DOHH2 (cell line): ENCODE results near the gene HNRNPAB.
A peak's percentile ranks its signal among the peaks of the same experiment; 100 is the strongest.

Experiments
- H3F3A ChIP-seq: fragments of 200-600 bp; sonication (generic), shearing (Covaris generic); 2 replicates; pipeline ENCODE4 v1.6.0; 2016; ENCODE audit warnings: antibody characterized with exemption, mild to moderate bottlenecking; ENCODE audit not compliant: control insufficient read depth, insufficient read depth
- H3K27ac ChIP-seq: fragments of 200-600 bp; sonication (generic); 2 replicates; pipeline ENCODE4 v1.5.1; 2014; ENCODE audit warnings: low read depth, mild to moderate bottlenecking, low read length, moderate library complexity
- H3K27me3 ChIP-seq: fragments of 200-600 bp; sonication (generic); 2 replicates; pipeline ENCODE4 v1.6.1; 2014; ENCODE audit warnings: mild to moderate bottlenecking, low read length, mixed read lengths; ENCODE audit not compliant: control insufficient read depth
- H3K36me3 ChIP-seq: fragments of 200-600 bp; sonication (generic); 2 replicates; pipeline ENCODE4 v1.6.1; 2014; ENCODE audit warnings: mild to moderate bottlenecking, low read length, moderate library complexity, mixed read lengths; ENCODE audit not compliant: control insufficient read depth
- H3K4me1 ChIP-seq: fragments of 200-600 bp; sonication (generic); 2 replicates; pipeline ENCODE4 v1.6.1; 2014; ENCODE audit warnings: mild to moderate bottlenecking, low read length, mixed read lengths; ENCODE audit not compliant: control insufficient read depth
- H3K4me2 ChIP-seq: fragments of 200-600 bp; sonication (generic); 2 replicates; pipeline ENCODE4 v1.6.0; 2014; ENCODE audit warnings: mild to moderate bottlenecking, low read length, moderate library complexity
- H3K4me3 ChIP-seq: fragments of 200-600 bp; sonication (generic); 2 replicates; pipeline ENCODE4 v1.5.1; 2014; ENCODE audit warnings: mild to moderate bottlenecking, low read length, mixed read lengths
- H3K79me2 ChIP-seq: fragments of 200-600 bp; sonication (generic); 2 replicates; pipeline ENCODE4 v1.6.1; 2014; ENCODE audit warnings: mild to moderate bottlenecking, low read length, mixed read lengths; ENCODE audit not compliant: control insufficient read depth
- H3K9me2 ChIP-seq: fragments of 200-600 bp; sonication (generic); replicated peaks from 2 replicates; pipeline ENCODE4 v1.6.1; 2014; ENCODE audit warnings: mild to moderate bottlenecking, low read length, mixed read lengths; ENCODE audit not compliant: control insufficient read depth
- H3K9me3 ChIP-seq: fragments of 200-600 bp; sonication (generic); 2 replicates; pipeline ENCODE4 v1.6.1; 2014; ENCODE audit warnings: antibody characterized with exemption, low read length, mixed read lengths; ENCODE audit not compliant: control insufficient read depth, insufficient read depth
- H4K20me1 ChIP-seq: fragments of 200-600 bp; sonication (generic); 2 replicates; pipeline ENCODE4 v1.6.0; 2014; ENCODE audit warnings: low read depth, mild to moderate bottlenecking, antibody characterized with exemption, low read length, moderate library complexity; ENCODE audit not compliant: control insufficient read depth, insufficient read depth
- EZH2phosphoT487 ChIP-seq: fragments of 200-600 bp; sonication (generic); IDR thresholded peaks from 2 replicates; pipeline ENCODE4 v1.6.1; 2017; ENCODE audit warnings: borderline replicate concordance, mild to moderate bottlenecking, antibody characterized with exemption, low read length, moderate library complexity, mixed read lengths
- TF ChIP-seq, protein P1 (sequence below): fragments of 200-600 bp; sonication (generic); IDR thresholded peaks from one replicate; pipeline ENCODE4 v1.5.1; 2014; ENCODE audit warnings: antibody characterized with exemption, mild to moderate bottlenecking, low read depth, low read length; ENCODE audit not compliant: poor library complexity, severe bottlenecking

Gene HNRNPAB

GRCh38 chr5:178177569-178177968 lies 26.8 kb upstream of the HNRNPAB start:
- Histone ChIP-seq H3K4me3 (no peak overlapping the region), H3K36me3 (no peaks in the 10 kb centered on the region), H3K27ac (no peak overlapping the region), H3K4me1 (peaks cover 13% of the 10 kb centered on the region), H3K4me2 (no peak overlapping the region), H4K20me1 (no peaks in the 10 kb centered on the region), H3K79me2 (no peaks in the 10 kb centered on the region), H3K9me2 (no peaks in the 10 kb centered on the region), H3K9me3 (no peaks in the 10 kb centered on the region), H3K27me3 (no peaks in the 10 kb centered on the region), H3F3A (0 out of 2 replicates have a peak, but pooled peaks cover 2% of the 10 kb centered on the region)
- TF ChIP-seq EZH2phosphoT487: no peak
- TF ChIP-seq, protein P1, sequence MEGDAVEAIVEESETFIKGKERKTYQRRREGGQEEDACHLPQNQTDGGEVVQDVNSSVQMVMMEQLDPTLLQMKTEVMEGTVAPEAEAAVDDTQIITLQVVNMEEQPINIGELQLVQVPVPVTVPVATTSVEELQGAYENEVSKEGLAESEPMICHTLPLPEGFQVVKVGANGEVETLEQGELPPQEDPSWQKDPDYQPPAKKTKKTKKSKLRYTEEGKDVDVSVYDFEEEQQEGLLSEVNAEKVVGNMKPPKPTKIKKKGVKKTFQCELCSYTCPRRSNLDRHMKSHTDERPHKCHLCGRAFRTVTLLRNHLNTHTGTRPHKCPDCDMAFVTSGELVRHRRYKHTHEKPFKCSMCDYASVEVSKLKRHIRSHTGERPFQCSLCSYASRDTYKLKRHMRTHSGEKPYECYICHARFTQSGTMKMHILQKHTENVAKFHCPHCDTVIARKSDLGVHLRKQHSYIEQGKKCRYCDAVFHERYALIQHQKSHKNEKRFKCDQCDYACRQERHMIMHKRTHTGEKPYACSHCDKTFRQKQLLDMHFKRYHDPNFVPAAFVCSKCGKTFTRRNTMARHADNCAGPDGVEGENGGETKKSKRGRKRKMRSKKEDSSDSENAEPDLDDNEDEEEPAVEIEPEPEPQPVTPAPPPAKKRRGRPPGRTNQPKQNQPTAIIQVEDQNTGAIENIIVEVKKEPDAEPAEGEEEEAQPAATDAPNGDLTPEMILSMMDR: no peak

GRCh38 chr5:178180141-178180863 lies 24.0 kb upstream of the HNRNPAB start:
- no peaks in the 10 kb centered on the region for H3K9me3 ChIP-seq
- peaks cover 15% of the 10 kb centered on the region for H3K4me1 ChIP-seq
- no peaks in the 10 kb centered on the region for H3K36me3 ChIP-seq
- H3K27ac ChIP-seq: no peak overlapping the region
- no peaks in the 10 kb centered on the region for H3K27me3 ChIP-seq
- H3K9me2 ChIP-seq: no peaks in the 10 kb centered on the region
- H3K4me2 ChIP-seq: no peak overlapping the region
- no peak for TF ChIP-seq EZH2phosphoT487
- TF ChIP-seq, protein P1: no peak
- no peaks in the 10 kb centered on the region for H3K79me2 ChIP-seq
- H3K4me3 ChIP-seq: no peak overlapping the region
- no peaks in the 10 kb centered on the region for H4K20me1 ChIP-seq
- H3F3A ChIP-seq: 0 out of 2 replicates have a peak, but pooled peaks cover 2% of the 10 kb centered on the region

DNA sequence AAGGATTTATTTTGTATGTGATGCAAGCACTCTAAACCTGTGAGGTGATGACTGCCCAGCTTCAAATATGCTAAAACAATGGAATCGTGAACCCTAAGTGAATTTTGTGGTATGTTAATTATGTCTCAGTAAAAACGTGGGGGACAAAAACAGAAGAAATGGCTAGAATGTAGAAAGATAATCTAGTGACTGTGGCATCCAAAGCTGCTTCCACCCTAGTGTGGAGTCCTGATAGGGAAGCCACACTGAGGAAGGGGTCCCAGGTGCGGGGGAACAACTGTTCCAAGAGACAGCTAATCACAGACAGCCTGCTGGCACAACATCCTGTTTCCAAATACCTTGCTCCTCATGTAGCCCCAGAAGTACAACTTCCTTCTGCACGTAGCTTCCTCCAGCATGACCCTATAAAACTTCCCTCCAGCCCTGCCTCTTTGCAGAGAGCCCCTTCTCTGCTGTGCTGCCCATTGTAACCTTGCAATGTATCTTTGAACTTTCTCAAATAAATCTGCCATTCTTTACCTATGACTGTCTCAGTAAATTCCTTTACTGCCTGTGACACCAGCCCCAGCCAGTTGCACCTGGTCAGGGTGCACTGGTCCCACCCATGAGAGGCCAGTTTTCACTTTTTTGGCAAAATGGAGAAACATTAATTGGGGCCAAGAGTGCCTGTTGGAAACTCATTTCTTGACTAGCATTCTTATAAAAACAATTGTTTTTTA lies 22.0 kb upstream of the HNRNPAB start:
- H3K4me2 ChIP-seq: peak overlapping the region; percentile 45
- no peaks in the 10 kb centered on the region for H3K79me2 ChIP-seq
- H4K20me1 ChIP-seq: no peaks in the 10 kb centered on the region
- no peak overlapping the region for H3K27ac ChIP-seq
- no peaks in the 10 kb centered on the region for H3K9me2 ChIP-seq
- no peaks in the 10 kb centered on the region for H3K36me3 ChIP-seq
- H3K4me3 ChIP-seq: 0 out of 2 replicates have a peak overlapping the region, but pooled peaks have one; percentile 17
- H3K9me3 ChIP-seq: no peaks in the 10 kb centered on the region
- H3K4me1 ChIP-seq: peaks cover 15% of the 10 kb centered on the region
- H3F3A ChIP-seq: 0 out of 2 replicates have a peak, but pooled peaks cover 2% of the 10 kb centered on the region
- TF ChIP-seq, protein P1: no peak
- no peak for TF ChIP-seq EZH2phosphoT487
- H3K27me3 ChIP-seq: no peaks in the 10 kb centered on the region
